Activated naive CD8-positive, alpha-beta T cell treated with anti-CD3 and anti-CD28 coated beads, Interleukin-2, amount 50 U/mL, for 24 hours (primary cell): ENCODE data around the gene PRPF31.
A peak's percentile ranks its signal among the peaks of the same experiment; 100 is the strongest.

Experiments
- ATAC-seq: fragments of 150-1000 bp; cut with Tn5 transposase; one replicate; pipeline ENCODE4 v1.10.0; 2021
- DNase-seq: peaks from one replicate; pipeline ENCODE4 v3.0.0; 2021
- H3K27ac Mint-ChIP-seq: one replicate; pipeline ENCODE4 v1.8.0; 2021; ENCODE audit warnings: mild to moderate bottlenecking, mixed read lengths
- H3K27me3 Mint-ChIP-seq: one replicate; pipeline ENCODE4 v1.8.0; 2021; ENCODE audit warnings: mixed read lengths
- H3K36me3 Mint-ChIP-seq: one replicate; pipeline ENCODE4 v1.8.0; 2021; ENCODE audit warnings: low read depth, mixed read lengths
- H3K4me1 Mint-ChIP-seq: one replicate; pipeline ENCODE4 v1.8.0; 2021; ENCODE audit warnings: mixed read lengths
- H3K4me3 Mint-ChIP-seq: one replicate; pipeline ENCODE4 v1.8.0; 2021; ENCODE audit warnings: mild to moderate bottlenecking, moderate library complexity, mixed read lengths
- H3K9me3 Mint-ChIP-seq: one replicate; pipeline ENCODE4 v1.8.0; 2021; ENCODE audit warnings: mixed read lengths

PRPF31 gene

GRCh38 chr19:54128441-54128725, 12.8 kb downstream of the PRPF31 start:
- H3K27me3 Mint-ChIP-seq, result no peaks in the 10 kb centered on the region
- no peaks in the 10 kb centered on the region for H3K4me1 Mint-ChIP-seq
- no peak overlapping the region for H3K4me3 Mint-ChIP-seq
- no peak for ATAC-seq
- no peak for DNase-seq
- peaks cover 13% of the 10 kb centered on the region for H3K36me3 Mint-ChIP-seq
- H3K27ac Mint-ChIP-seq, result no peak overlapping the region
- H3K9me3 Mint-ChIP-seq, result no peaks in the 10 kb centered on the region

- H3K4me1 Mint-ChIP-seq, result no peaks in the 10 kb centered on the region
- DNase-seq (no peak), ATAC-seq (no peak)
- no peaks in the 10 kb centered on the region for H3K9me3 Mint-ChIP-seq
- H3K36me3 Mint-ChIP-seq, result peaks cover 11% of the 10 kb centered on the region
- H3K27me3 Mint-ChIP-seq, result no peaks in the 10 kb centered on the region
- H3K4me3 Mint-ChIP-seq, result no peak overlapping the region
- H3K27ac Mint-ChIP-seq, result no peak overlapping the region
These were observed 13.5 kb downstream of the PRPF31 start for GRCh38 chr19:54128796-54129616.

- Mint-ChIP-seq H3K4me1 (no peaks in the 10 kb centered on the region), H3K36me3 (peaks cover 9% of the 10 kb centered on the region), H3K4me3 (no peak overlapping the region), H3K27ac (no peak overlapping the region), H3K27me3 (no peaks in the 10 kb centered on the region), H3K9me3 (no peaks in the 10 kb centered on the region)
- ATAC-seq, result no peak
- no peak for DNase-seq
These were observed 14.1 kb downstream of the PRPF31 start for GRCh38 chr19:54129617-54129996.

GRCh38 chr19:54133312-54133956, 17.9 kb downstream of the PRPF31 start:
- peaks cover 5% of the 10 kb centered on the region for H3K27me3 Mint-ChIP-seq
- no peak for ATAC-seq
- H3K4me1 Mint-ChIP-seq, result peaks cover 18% of the 10 kb centered on the region
- no peak overlapping the region for H3K27ac Mint-ChIP-seq
- H3K9me3 Mint-ChIP-seq, result no peaks in the 10 kb centered on the region
- DNase-seq, result no peak
- peaks cover 3% of the 10 kb centered on the region for H3K36me3 Mint-ChIP-seq
- H3K4me3 Mint-ChIP-seq, result no peak overlapping the region

- Mint-ChIP-seq H3K27ac (no peak overlapping the region), H3K27me3 (peaks cover 5% of the 10 kb centered on the region), H3K4me1 (peaks cover 23% of the 10 kb centered on the region), H3K36me3 (peaks cover 3% of the 10 kb centered on the region), H3K9me3 (no peaks in the 10 kb centered on the region), H3K4me3 (no peak overlapping the region)
- no peak for ATAC-seq
- DNase-seq, result no peak
These were observed 18.5 kb downstream of the PRPF31 start for GRCh38 chr19:54133957-54134590.

GRCh38 chr19:54136086-54136863, 20.7 kb downstream of the PRPF31 start:
- ATAC-seq, result no peak
- Mint-ChIP-seq H3K27me3 (peaks cover 5% of the 10 kb centered on the region), H3K27ac (peak overlapping the region; percentile 90), H3K4me3 (peak overlapping the region; percentile 85), H3K4me1 (peaks cover 38% of the 10 kb centered on the region), H3K36me3 (peaks cover 3% of the 10 kb centered on the region), H3K9me3 (no peaks in the 10 kb centered on the region)
- no peak for DNase-seq

- DNase-seq (peak; percentile 98), ATAC-seq (peak; percentile 91)
- Mint-ChIP-seq H3K9me3 (no peaks in the 10 kb centered on the region), H3K27ac (peak overlapping the region; percentile 90), H3K4me3 (peak overlapping the region; percentile 85), H3K27me3 (peaks cover 5% of the 10 kb centered on the region), H3K36me3 (peaks cover 3% of the 10 kb centered on the region), H3K4me1 (peaks cover 43% of the 10 kb centered on the region)
These were observed 21.5 kb downstream of the PRPF31 start for GRCh38 chr19:54136864-54137698.

- H3K36me3 Mint-ChIP-seq, result peaks cover 8% of the 10 kb centered on the region
- H3K4me3 Mint-ChIP-seq, result peak within 1 kb of the TSS; percentile 87
- peaks cover 45% of the 10 kb centered on the region for H3K4me1 Mint-ChIP-seq
- ATAC-seq (no peak), DNase-seq (peak; percentile 39)
- peak within 1 kb of the TSS; percentile 92 for H3K27ac Mint-ChIP-seq
- H3K27me3 Mint-ChIP-seq, result peaks cover 5% of the 10 kb centered on the region
- no peaks in the 10 kb centered on the region for H3K9me3 Mint-ChIP-seq
These were observed 22.3 kb downstream of the PRPF31 start, which contains the start of gene CNOT3 for GRCh38 chr19:54137699-54138488. CNOT3 (plus strand) TSS chr19:54137762; CDS start chr19:54142979, 5,217 bp downstream.

GRCh38 chr19:54138489-54139256, 23.1 kb downstream of the PRPF31 start:
- Mint-ChIP-seq H3K27me3 (peaks cover 5% of the 10 kb centered on the region), H3K9me3 (no peaks in the 10 kb centered on the region), H3K4me3 (peak overlapping the region; percentile 87), H3K36me3 (peaks cover 11% of the 10 kb centered on the region), H3K4me1 (peaks cover 45% of the 10 kb centered on the region), H3K27ac (peak overlapping the region; percentile 92)
- peak; percentile 49 for DNase-seq
- no peak for ATAC-seq

GRCh38 chr19:54141356-54141755, 25.8 kb downstream of the PRPF31 start:
- Mint-ChIP-seq H3K4me1 (peaks cover 38% of the 10 kb centered on the region), H3K27me3 (peaks cover 5% of the 10 kb centered on the region), H3K36me3 (peaks cover 30% of the 10 kb centered on the region), H3K27ac (peak overlapping the region; percentile 22), H3K9me3 (no peaks in the 10 kb centered on the region), H3K4me3 (no peak overlapping the region)
- ATAC-seq (no peak), DNase-seq (no peak)

- Mint-ChIP-seq H3K4me1 (peaks cover 29% of the 10 kb centered on the region), H3K4me3 (no peak overlapping the region), H3K27me3 (peaks cover 2% of the 10 kb centered on the region), H3K36me3 (peaks cover 38% of the 10 kb centered on the region), H3K27ac (peak overlapping the region; percentile 50), H3K9me3 (no peaks in the 10 kb centered on the region)
- DNase-seq (no peak), ATAC-seq (no peak)
These were observed 26.7 kb downstream of the PRPF31 start for GRCh38 chr19:54142166-54142780.

- Mint-ChIP-seq H3K27ac (no peak overlapping the region), H3K4me1 (peaks cover 7% of the 10 kb centered on the region), H3K9me3 (no peaks in the 10 kb centered on the region), H3K4me3 (no peak overlapping the region), H3K36me3 (peaks cover 45% of the 10 kb centered on the region), H3K27me3 (no peaks in the 10 kb centered on the region)
- DNase-seq (no peak), ATAC-seq (no peak)
These were observed 30.1 kb downstream of the PRPF31 start for GRCh38 chr19:54145541-54146158.
